Panc1 (cell line): ENCODE results near the gene SNRPA1. TPM values are rescaled to one million over a fixed set of nuclear protein-coding genes. Genes with fewer than 3 reads are reported as not detected.

Experiments used
- ATAC-seq: fragments of 200-7000 bp; cut with Tn5 transposase; 2 replicates; pipeline ENCODE4 v1.9.1; 2020; ENCODE audit warnings: mild to moderate bottlenecking, moderate library complexity
- BruUV-seq: library from RNA; stranded (reverse); fragments of 400-500 nt; replicated peaks from 2 replicates; lab custom pipeline; 2021; lab: Mats Ljungman, UMichigan
- CTCF ChIA-PET: fragments of 300-600 bp; sonication (Branson Sonifier 250); formaldehyde crosslinking; loops from one replicate; lab custom pipeline; 2022; ENCODE audit warnings: antibody characterized with exemption; lab: Charles Lee
- POLR2A ChIA-PET: fragments of 300-600 bp; sonication (Branson Sonifier 250); formaldehyde crosslinking; loops from one replicate; lab custom pipeline; 2022; ENCODE audit warnings: antibody characterized with exemption; lab: Charles Lee
- DNase-seq: peaks from one replicate; pipeline ENCODE4 v3.0.0-alpha.2; 2010; ENCODE audit warnings: low read depth, low spot score
- H3K27ac ChIP-seq: 2 replicates; pipeline ENCODE4 v1.5.1; 2011; ENCODE audit warnings: mild to moderate bottlenecking, low read length, inconsistent platforms
- H3K27me3 ChIP-seq: fragments of 200-500 bp; sonication (Bioruptor generic); 2 replicates; pipeline ENCODE4 v1.6.0; 2014; ENCODE audit warnings: low read length, inconsistent platforms; ENCODE audit not compliant: control insufficient read depth, insufficient read depth
- H3K36me3 ChIP-seq: fragments of 200-500 bp; sonication (Bioruptor generic); 2 replicates; pipeline ENCODE4 v1.5.1; 2014; ENCODE audit warnings: inconsistent platforms, mild to moderate bottlenecking, low read length, moderate library complexity; ENCODE audit not compliant: control insufficient read depth, insufficient read depth
- H3K4me1 ChIP-seq: 2 replicates; pipeline ENCODE4 v1.5.1; 2011; ENCODE audit warnings: inconsistent platforms, mild to moderate bottlenecking, low read length, moderate library complexity; ENCODE audit not compliant: control insufficient read depth, insufficient read depth
- H3K4me3 ChIP-seq, 2 experiments: 2 replicates each; pipeline ENCODE4 v1.5.1; 2011 to 2012; ENCODE audit warnings: low read depth in 2 of 2, low read length in 2 of 2, mild to moderate bottlenecking in 2 of 2, inconsistent platforms in 1 of 2, moderate library complexity in 1 of 2
- H3K9me3 ChIP-seq: fragments of 200-500 bp; sonication (Bioruptor generic); 2 replicates; pipeline ENCODE4 v1.5.1; 2014; ENCODE audit warnings: low read depth, mild to moderate bottlenecking, inconsistent platforms, low read length, moderate library complexity; ENCODE audit not compliant: control insufficient read depth, insufficient read depth
- POLR2AphosphoS5 ChIP-seq: IDR thresholded peaks from 2 replicates; pipeline ENCODE4 v1.6.1; 2012; ENCODE audit warnings: mild to moderate bottlenecking, low read depth, low read length, moderate library complexity
- SIN3A ChIP-seq: IDR thresholded peaks from 2 replicates; pipeline ENCODE4 v1.6.1; 2012; ENCODE audit warnings: low read depth, mild to moderate bottlenecking, low read length, moderate library complexity, borderline replicate concordance; ENCODE audit not compliant: insufficient read depth
- TCF7L2 ChIP-seq: IDR thresholded peaks from 2 replicates; pipeline ENCODE4 v1.6.1; 2011; ENCODE audit warnings: mild to moderate bottlenecking, low read depth, low read length, inconsistent platforms
- in situ Hi-C: cut with HindIII; loops from 2 replicates; pipeline ENCODE4 v1.10.0; 2016; ENCODE audit warnings: low sequenced_read_pairs, low pct_unique_long_range_greater_than_20kb
- intact Hi-C: fragments of 100-400 bp; cut with micrococcal nuclease; formaldehyde crosslinking; loops from one replicate; pipeline ENCODE4 v1.10.0; 2022; ENCODE audit not compliant: unreplicated experiment
- total RNA-seq: library from RNA; stranded (reverse); gene quantifications from one replicate; pipeline ENCODE4 v1.2.1, GENCODE V29; 2021; ENCODE audit not compliant: unreplicated experiment
- TF ChIP-seq, protein P1 (sequence below): fragments of 450-650 bp; IDR thresholded peaks from 2 replicates; pipeline ENCODE4 v1.5.1; 2017; ENCODE audit warnings: mild to moderate bottlenecking
- TF ChIP-seq, protein P2 (sequence below), 2 experiments: IDR thresholded peaks; 2 replicates each; pipeline ENCODE4 v1.6.1; 2011 to 2012; ENCODE audit warnings: low read depth in 2 of 2, control low read depth in 1 of 2, low read length in 1 of 2, mild to moderate bottlenecking in 1 of 2, moderate library complexity in 1 of 2; ENCODE audit not compliant: insufficient read depth in 1 of 2

Gene SNRPA1
- total RNA-seq, 1 experiment from 2014 or later, result 98.0 TPM

DNA sequence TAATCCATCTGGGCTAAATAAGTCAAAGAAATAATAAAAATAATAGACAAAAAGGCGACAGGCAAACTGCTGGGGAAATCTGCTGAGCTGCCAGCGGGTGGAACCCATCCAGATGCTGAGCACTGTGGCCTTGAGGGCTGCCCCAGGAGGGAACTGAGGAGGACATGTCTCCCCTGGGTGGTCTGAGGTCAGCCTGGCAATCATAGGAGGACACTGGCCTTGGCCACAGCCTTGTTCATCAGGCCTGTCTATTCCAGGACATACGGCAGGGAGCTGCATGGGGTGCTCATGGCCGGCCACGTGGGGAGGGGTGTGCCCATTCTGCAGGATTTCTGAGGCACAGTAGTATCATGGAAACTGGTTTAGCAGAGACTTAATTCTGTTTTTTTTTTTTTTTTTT, 21.5 kb upstream of the SNRPA1 start:
- BruUV-seq, result no TSS peak
- in situ Hi-C loops, result no loop called here
- ChIA-PET CTCF (no interaction called here), POLR2A (no interaction called here)
- no peaks in the 10 kb centered on the region for H3K4me1 ChIP-seq
- no peak overlapping the region for H3K27ac ChIP-seq
- H3K27me3 ChIP-seq, result no peaks in the 10 kb centered on the region
- H3K9me3 ChIP-seq, result no peaks in the 10 kb centered on the region
- ATAC-seq (no peak), DNase-seq (no peak)
- H3K4me3 ChIP-seq, result no peak overlapping the region
- TF ChIP-seq, protein P1, sequence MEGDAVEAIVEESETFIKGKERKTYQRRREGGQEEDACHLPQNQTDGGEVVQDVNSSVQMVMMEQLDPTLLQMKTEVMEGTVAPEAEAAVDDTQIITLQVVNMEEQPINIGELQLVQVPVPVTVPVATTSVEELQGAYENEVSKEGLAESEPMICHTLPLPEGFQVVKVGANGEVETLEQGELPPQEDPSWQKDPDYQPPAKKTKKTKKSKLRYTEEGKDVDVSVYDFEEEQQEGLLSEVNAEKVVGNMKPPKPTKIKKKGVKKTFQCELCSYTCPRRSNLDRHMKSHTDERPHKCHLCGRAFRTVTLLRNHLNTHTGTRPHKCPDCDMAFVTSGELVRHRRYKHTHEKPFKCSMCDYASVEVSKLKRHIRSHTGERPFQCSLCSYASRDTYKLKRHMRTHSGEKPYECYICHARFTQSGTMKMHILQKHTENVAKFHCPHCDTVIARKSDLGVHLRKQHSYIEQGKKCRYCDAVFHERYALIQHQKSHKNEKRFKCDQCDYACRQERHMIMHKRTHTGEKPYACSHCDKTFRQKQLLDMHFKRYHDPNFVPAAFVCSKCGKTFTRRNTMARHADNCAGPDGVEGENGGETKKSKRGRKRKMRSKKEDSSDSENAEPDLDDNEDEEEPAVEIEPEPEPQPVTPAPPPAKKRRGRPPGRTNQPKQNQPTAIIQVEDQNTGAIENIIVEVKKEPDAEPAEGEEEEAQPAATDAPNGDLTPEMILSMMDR, result no peak
- no peak for TF ChIP-seq TCF7L2
- no peak for TF ChIP-seq POLR2AphosphoS5
- no peak for TF ChIP-seq SIN3A
- TF ChIP-seq, protein P2, sequence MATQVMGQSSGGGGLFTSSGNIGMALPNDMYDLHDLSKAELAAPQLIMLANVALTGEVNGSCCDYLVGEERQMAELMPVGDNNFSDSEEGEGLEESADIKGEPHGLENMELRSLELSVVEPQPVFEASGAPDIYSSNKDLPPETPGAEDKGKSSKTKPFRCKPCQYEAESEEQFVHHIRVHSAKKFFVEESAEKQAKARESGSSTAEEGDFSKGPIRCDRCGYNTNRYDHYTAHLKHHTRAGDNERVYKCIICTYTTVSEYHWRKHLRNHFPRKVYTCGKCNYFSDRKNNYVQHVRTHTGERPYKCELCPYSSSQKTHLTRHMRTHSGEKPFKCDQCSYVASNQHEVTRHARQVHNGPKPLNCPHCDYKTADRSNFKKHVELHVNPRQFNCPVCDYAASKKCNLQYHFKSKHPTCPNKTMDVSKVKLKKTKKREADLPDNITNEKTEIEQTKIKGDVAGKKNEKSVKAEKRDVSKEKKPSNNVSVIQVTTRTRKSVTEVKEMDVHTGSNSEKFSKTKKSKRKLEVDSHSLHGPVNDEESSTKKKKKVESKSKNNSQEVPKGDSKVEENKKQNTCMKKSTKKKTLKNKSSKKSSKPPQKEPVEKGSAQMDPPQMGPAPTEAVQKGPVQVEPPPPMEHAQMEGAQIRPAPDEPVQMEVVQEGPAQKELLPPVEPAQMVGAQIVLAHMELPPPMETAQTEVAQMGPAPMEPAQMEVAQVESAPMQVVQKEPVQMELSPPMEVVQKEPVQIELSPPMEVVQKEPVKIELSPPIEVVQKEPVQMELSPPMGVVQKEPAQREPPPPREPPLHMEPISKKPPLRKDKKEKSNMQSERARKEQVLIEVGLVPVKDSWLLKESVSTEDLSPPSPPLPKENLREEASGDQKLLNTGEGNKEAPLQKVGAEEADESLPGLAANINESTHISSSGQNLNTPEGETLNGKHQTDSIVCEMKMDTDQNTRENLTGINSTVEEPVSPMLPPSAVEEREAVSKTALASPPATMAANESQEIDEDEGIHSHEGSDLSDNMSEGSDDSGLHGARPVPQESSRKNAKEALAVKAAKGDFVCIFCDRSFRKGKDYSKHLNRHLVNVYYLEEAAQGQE (IDR thresholded peaks at IDR 0.05; ENCODE audit: insufficient read depth in 1 of 2, low read depth in 2 of 2, low read length in 1 of 2), result no peak
- intact Hi-C loops, result no loop called here
- no peaks in the 10 kb centered on the region for H3K36me3 ChIP-seq

DNA sequence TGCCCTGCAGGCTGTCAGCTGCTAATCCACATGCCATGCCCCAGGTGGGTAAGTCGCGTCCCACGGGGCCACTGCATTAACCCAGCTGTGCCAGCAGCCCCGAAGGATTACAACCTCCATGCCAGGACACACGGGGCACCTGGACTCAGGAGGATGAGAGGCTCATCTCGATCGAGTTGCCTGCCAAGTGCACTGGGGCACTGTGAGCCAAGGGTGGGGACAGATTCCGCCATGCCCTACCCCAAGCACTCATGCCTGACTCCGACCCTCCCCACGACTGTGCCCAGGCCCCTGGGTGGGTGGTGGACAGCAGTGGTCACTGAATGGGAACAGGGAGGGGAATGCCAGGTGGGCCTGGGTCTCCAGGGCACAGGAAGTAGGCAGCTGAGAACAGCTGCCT, 20.7 kb upstream of the SNRPA1 start:
- DNase-seq (no peak), ATAC-seq (no peak)
- Histone ChIP-seq H3K27me3 (no peaks in the 10 kb centered on the region), H3K4me1 (no peaks in the 10 kb centered on the region), H3K36me3 (no peaks in the 10 kb centered on the region), H3K9me3 (no peaks in the 10 kb centered on the region), H3K4me3 (no peak overlapping the region), H3K27ac (no peak overlapping the region)
- TF ChIP-seq SIN3A (no peak), POLR2AphosphoS5 (no peak), TCF7L2 (no peak)
- TF ChIP-seq, protein P2 (IDR thresholded peaks at IDR 0.05; ENCODE audit: insufficient read depth in 1 of 2, low read depth in 2 of 2, low read length in 1 of 2), result no peak
- TF ChIP-seq, protein P1, result no peak
- ChIA-PET POLR2A (no interaction called here), CTCF (no interaction called here)
- in situ Hi-C loops, result no loop called here
- no TSS peak for BruUV-seq
- intact Hi-C loops, result no loop called here
